ENCODE data around the gene DDX3X. TPM values are rescaled to one million over a fixed set of nuclear protein-coding genes. Genes with fewer than 3 reads are reported as not detected.

DDX3X gene
- total and polyA plus RNA-seq, 2 of the 13 experiments (the other 11 are each of a cell fraction or from before 2014, with no cell fraction given), result 53.5 to 239 TPM

- DNase-seq (ENCODE audit: low spot score), result no peak
- ChIA-PET CTCF (ENCODE audit: low intra/inter-chr PET ratio, low total read pairs) (no interaction called here), POLR2A (no interaction called here)
- BruUV-seq (replicated peaks), result no TSS peak
- Histone ChIP-seq H3K4me3 (replicated peaks in 1 of 3; ENCODE audit: insufficient read depth in 1 of 3, low read depth in 2 of 3, low read length in 3 of 3) (no peak overlapping the region), H3K27me3 (ENCODE audit: control insufficient read depth in 1 of 2, insufficient read depth in 2 of 2, low read length in 2 of 2) (no peaks in the 10 kb centered on the region), H3K27ac (ENCODE audit: extremely low read length, insufficient read depth, low read length) (no peak overlapping the region), H3K9me3 (ENCODE audit: low read length) (no peaks in the 10 kb centered on the region), H3K9ac (ENCODE audit: insufficient read depth, low read depth, low read length) (no peak overlapping the region), H4K20me1 (ENCODE audit: insufficient read depth, low read length) (no peaks in the 10 kb centered on the region), H3K36me3 (replicated peaks in 1 of 2; ENCODE audit: control insufficient read depth in 1 of 2, insufficient read depth in 2 of 2, low read length in 2 of 2) (no peaks in the 10 kb centered on the region), H3K4me2 (ENCODE audit: low read depth, low read length) (peak overlapping the region; percentile 7; the same call in 1 of the 2 replicates), H3K4me1 (ENCODE audit: insufficient read depth, low read length) (0 out of 2 replicates have a peak, but pooled peaks cover 4% of the 10 kb centered on the region), H3K79me2 (ENCODE audit: insufficient read depth, low read length) (no peaks in the 10 kb centered on the region), H2AFZ (ENCODE audit: low read length) (no peak overlapping the region)
- in situ Hi-C loops (cut with HindIII; ENCODE audit: extremely low pct_ligation_motif_present, low pct_unique_long_range_greater_than_20kb) (no loop called here), intact Hi-C loops (cut with micrococcal nuclease; ENCODE audit: unreplicated experiment) (no loop called here)
- no peak for FAIRE-seq
- WGBS (ENCODE audit: low lambda C conversion rate), result no CpG with 5 or more reads among the region's 6 CpGs
- ATAC-seq, result peak; percentile 87
- TF ChIP-seq POGZ (CRISPR knock-in tag; IDR thresholded peaks at IDR 0.05) (no peak), ZNF124 (CRISPR knock-in tag; IDR thresholded peaks at IDR 0.05) (no peak), ZNF768 (CRISPR knock-in tag; IDR thresholded peaks at IDR 0.05) (no peak), ZNF770 (CRISPR knock-in tag; IDR thresholded peaks at IDR 0.05) (no peak), ZFP90 (CRISPR knock-in tag; IDR thresholded peaks at IDR 0.05; ENCODE audit: borderline replicate concordance) (no peak), MLLT10 (CRISPR knock-in tag; IDR thresholded peaks at IDR 0.05) (no peak), ZNF616 (CRISPR knock-in tag; IDR thresholded peaks at IDR 0.05; ENCODE audit: low read depth) (no peak), SALL2 (CRISPR knock-in tag; IDR thresholded peaks at IDR 0.05) (no peak), ZNF282 (IDR thresholded peaks at IDR 0.05; ENCODE audit: partially characterized antibody) (no peak), ELF4 (CRISPR knock-in tag; IDR thresholded peaks at IDR 0.05; ENCODE audit: borderline replicate concordance) (no peak), ZNF850 (CRISPR knock-in tag; conservative IDR thresholded peaks at IDR 0.05) (no peak), ZNF205 (CRISPR knock-in tag; IDR thresholded peaks at IDR 0.05) (no peak), PTBP1 (IDR thresholded peaks at IDR 0.05; ENCODE audit: low read depth, low read length, poor library complexity, severe bottlenecking) (no peak), ZNF552 (CRISPR knock-in tag; IDR thresholded peaks at IDR 0.05; ENCODE audit: borderline replicate concordance) (no peak), ZNF333 (CRISPR knock-in tag; IDR thresholded peaks at IDR 0.05; ENCODE audit: borderline replicate concordance) (no peak), ZMYM4 (CRISPR knock-in tag; IDR thresholded peaks at IDR 0.05) (no peak), RXRB (CRISPR knock-in tag; IDR thresholded peaks at IDR 0.05; ENCODE audit: borderline replicate concordance) (no peak), ZBTB39 (CRISPR knock-in tag; IDR thresholded peaks at IDR 0.05) (no peak)
- TF ChIP-seq, protein P1, sequence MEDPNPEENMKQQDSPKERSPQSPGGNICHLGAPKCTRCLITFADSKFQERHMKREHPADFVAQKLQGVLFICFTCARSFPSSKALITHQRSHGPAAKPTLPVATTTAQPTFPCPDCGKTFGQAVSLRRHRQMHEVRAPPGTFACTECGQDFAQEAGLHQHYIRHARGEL (CRISPR knock-in tag; IDR thresholded peaks at IDR 0.05), result no peak
Observed at GRCh38 chrX:41288641-41289040, 45.3 kb upstream of the DDX3X start.

All from HepG2 (cell line).